Stimulated activated naive CD4-positive, alpha-beta T cell treated with Interleukin-2 at 50 U/mL for 16 hours (primary cell): ENCODE measurements around the gene CARD8.
"Not testable (repeated sequence)": the region's sequence is repeated elsewhere in the genome, so short reads cannot be mapped to it uniquely, and the experiment has no call there.

Source experiments
- DNase-seq: peaks from one replicate; lab custom pipeline; 2025; lab: John Stamatoyannopoulos, UW

The CARD8 gene

DNA sequence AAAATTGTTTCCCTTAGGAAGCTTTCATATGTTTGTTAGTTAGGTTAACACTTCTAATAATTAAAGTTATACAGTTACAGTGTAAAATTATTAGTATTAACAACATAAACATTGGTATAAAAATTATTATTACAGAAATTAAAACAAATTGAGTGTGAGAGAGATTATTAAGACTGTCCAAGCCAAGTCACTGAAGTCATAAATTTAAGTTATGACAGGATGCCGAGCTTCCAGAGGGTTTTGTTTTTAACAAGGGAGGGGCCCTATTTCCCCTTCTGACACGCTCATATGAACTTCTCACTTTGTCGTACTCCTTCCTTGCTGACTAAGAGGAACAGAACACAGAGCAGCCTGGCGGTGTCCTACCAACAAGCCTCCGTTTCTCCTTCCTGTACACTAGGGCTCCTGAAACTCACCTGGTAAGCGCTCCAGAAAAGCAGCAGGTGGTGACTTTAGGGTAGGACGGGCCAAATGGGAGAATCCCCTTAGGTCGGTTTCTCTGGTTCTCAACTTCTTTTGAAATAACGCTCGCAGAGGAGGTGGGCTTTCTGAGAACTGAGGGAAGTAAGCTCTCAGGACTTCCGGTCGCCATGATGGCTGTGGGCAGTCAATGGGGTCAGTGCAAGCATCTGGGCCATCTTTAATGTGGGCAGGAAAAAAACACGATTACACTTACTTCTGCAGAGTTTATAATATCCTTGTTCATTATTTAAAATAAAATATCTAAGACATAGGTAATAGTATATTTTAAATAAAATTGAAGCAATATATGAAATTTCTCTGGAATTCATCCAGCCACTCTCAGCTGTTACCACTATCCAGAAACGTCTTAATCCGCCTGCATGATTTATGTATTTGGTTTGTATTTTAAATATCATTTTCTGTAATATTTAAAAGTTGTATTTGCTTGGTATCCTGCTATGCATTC, at the start of gene CARD8:
CARD8 (minus strand) TSS at position 537 of the 928 bp plus-strand sequence. CDS start 14,892 bp downstream, outside the sequence.
- DNase-seq = peak; percentile 80

DNA sequence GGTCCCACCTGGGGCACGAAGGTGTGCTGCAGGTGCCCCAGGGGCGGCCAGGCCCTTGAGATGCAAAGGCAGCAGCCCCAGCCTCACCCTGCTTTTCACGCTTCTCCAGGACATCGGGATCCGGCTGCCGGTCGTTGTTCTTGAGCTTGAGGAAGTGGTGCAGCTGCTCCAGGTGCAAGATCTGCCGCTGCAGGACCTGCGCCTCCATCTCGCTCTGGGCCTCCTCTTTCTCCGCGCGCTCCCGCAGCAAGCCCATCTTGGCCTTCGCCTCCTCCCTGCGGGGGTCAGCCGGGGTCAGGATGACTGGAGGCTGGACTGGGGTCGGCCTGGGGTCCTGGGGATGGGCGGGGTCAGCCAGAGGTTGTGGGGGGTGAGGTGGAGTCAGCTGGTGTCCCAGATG, 48.2 kb upstream of the CARD8 start:
- no peak for DNase-seq

DNA sequence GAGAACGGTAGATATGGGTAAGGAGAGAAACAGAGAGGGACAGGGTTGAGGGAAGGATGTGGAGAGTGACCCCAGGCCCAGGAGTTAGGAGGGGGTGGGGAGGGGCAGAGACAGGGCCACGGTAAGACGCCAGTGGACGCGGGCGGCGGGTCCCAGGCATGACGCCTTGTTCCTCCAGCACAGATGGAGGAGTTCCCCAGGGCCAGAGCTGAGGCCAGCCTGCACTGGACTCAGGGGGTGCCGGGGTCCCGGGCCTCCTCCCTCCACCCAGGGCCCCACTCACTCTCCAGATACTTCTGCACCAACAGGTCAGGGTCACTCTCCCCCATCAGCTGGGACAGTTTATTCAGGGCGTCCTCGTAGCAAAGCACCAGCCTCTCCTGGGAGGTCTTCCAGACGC, 47.7 kb upstream of the CARD8 start:
- DNase-seq = no peak

DNA sequence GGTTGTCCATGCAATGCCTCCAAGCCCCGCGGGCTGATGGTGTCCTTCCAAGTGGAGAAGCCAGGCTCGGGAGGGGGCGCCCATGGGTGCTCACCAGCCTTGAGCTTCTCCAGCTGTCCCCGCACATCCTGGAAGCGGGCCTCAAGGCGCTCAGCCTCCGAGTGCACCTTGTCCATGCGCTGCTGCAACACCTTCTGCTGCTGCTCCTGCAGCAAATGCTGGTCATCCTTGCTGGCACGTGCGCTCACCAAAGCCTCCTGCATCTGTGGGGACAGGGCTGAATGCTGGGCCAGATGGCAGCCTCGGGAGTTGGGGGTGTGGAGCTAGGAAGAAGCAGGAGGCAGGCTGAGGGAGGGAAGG, 46.9 kb upstream of the CARD8 start:
- DNase-seq = no peak

DNA sequence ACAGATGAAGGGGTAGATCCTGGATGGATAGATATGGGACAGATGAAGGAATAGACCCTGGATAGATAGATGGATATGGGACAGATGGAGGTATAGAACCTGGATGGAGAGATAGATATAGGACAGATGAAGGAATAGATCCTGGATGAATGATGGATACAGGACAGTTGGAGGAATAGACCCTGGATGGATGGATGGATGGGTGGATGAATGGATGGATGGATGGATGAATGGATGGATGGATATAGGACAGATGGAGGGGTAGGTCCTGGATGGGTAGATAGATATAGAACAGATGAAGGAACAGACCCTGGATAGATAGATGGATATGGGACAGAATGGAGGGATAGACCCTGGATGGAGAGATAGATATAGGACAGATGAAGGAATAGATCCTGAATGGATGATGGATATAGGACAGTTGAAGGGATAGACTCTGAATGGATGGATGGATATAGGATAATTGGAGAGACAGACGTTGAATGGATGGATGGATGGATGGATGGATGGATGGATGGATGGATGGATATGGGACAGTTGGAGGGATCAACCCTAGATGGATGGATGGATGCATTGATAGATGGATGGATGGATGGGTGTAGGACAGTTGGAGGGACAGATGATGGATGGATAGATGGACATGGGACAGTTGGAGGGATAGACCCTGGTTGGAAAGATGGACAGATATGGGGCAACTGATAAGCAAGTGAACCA, 46.3 kb upstream of the CARD8 start:
- no peak for DNase-seq

- DNase-seq = no peak
These were observed 42.3 kb upstream of the CARD8 start for GRCh38 chr19:48297975-48298374.

DNA sequence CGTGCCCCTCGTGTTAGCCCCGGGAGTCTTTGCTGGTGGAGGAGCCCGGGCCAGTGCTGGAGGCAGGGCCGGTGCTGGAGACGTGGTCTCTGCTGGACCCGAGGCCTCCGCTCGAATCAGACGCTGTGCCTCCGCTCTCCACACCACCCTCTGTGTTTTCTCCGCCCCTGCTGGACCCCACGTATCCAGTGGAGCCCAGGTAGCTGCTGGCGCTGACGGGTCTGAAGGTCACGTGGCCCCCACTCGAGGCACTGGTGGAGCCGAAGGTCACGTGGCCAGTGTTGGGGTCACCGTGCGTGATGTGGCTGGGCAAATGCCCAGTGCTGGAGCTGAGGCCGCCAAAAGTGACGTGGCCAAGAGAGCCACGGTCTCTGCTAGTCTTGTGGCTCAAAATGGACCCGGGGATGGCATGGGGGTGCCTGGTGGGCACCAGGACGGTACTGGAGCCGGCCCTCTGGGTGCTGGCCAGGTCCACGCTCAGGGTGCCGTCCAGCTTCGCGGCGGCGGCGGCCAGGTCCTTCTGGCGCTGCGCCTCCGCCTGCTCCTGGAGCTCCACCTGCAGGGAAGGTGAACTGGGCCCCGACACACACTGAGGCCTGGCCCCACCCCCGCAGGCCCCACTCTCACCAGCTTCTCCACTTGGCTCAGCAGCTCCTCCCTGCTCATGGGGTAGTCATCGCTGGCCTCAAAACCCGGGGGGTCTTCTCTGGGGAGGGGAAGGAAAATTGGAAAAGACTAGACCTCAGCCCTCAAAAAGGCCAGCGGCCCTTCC, 41.4 kb upstream of the CARD8 start:
- no peak for DNase-seq

- no peak for DNase-seq
These were observed 39.7 kb upstream of the CARD8 start for GRCh38 chr19:48295458-48295857.

GRCh38 chr19:48292798-48293197, 37.1 kb upstream of the CARD8 start:
- no peak for DNase-seq

GRCh38 chr19:48291489-48291815, 35.7 kb upstream of the CARD8 start:
- not testable (repeated sequence) for DNase-seq

- peak; percentile 30 for DNase-seq
These were observed 35.2 kb upstream of the CARD8 start for GRCh38 chr19:48290771-48291488.

GRCh38 chr19:48290401-48290770, 34.7 kb upstream of the CARD8 start:
- no peak for DNase-seq

GRCh38 chr19:48287748-48288147, 32.0 kb upstream of the CARD8 start:
- DNase-seq = no peak

DNA sequence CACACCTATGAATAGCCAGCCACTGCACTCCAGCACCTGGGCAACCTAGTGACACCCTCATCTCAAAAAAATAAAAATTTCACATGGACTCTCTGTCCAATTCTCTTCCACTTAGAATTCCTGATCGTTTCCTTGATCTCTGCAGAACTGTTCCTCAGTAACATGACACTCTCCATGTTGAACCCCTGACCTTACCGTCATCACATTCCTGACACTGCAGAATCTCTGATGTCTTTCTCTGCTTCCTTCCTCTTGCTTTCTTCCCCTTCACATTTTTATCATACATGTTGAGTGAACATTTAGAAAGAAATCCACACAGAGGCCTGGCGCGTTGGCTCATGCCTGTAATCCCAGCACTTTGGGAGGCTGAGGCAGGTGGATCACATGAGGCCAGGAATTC, 29.2 kb upstream of the CARD8 start:
- no peak for DNase-seq

DNA sequence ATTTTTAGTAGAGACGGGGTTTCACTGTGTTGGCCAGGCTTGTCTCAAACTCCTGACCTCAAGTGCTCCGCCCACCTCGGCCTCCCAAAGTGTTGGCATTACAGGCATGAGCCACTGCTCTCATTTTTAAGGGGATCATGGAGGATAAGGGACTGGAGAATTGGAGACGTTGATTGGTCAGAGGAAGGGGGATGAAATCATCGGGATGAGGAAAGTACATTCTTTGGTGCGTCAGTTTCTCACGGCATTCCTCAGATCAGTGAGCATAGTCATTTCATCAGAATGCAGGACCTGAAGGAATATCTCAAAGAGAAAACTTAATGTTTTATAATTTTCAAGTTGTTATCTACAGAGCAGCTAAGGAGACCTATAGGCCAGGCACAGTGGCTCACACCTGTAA, 28.2 kb upstream of the CARD8 start:
- DNase-seq = no peak

DNA sequence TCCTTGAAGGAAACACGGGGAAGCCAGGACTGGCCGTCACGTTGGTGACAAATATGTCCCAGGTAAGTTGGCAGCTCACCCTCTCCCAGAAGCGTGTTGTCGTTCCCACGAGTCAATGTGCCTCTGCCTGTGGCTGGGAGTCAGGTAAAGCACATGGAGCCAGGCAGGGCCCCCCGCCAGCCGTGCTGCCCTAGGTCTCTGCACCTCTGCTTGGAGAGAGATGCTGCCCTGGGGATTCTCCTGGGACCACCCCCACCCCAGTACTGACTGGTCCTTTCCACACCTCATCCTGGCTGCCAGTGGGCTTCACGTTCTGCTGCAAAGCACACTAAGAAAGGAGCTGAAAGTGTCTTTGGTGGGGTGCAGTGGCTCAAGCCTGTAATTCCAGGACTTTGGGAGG, 24.0 kb upstream of the CARD8 start:
- DNase-seq = no peak

DNA sequence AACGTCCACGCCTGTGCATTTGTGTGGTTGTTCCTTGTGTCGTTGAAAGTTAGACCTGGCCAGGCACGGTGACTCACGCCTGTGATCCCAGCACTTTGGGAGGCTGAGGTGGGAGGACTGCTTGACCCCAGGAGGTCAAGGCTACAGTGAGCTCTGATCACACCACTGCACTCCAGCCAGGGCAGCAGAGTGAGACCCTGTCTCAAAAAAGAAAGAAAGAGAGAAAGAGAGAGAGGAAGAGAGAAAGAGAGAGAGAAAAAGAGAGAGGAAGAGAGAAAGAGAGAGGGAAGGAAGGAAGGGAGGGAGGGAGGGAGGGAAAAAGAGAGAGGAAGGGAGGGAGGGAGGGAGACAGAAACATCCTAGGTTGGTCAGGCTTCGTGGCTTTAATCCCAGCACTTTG, 19.2 kb upstream of the CARD8 start:
- DNase-seq = no peak

DNA sequence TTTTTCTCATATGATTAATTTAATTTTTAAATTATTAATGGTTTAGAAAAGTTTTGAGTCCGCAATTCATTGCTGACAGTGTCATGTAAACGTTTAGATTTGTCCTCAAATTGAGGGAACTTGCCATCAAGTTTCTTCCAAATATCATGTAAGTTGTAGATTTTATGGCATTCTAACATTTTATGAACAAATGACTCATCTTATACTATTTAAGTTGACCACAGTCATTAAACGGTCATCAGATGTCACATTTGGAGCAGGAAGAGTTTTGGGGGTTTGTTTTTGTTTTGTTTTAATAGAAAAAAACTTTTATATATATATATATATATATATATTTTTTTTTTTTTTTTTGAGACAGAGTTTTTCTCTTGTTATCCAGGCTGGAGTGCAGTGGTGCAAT, 18.5 kb upstream of the CARD8 start:
- DNase-seq = no peak

- DNase-seq = no peak
These were observed 15.9 kb upstream of the CARD8 start for GRCh38 chr19:48271531-48272151.

GRCh38 chr19:48269617-48270026, 13.9 kb upstream of the CARD8 start:
- not testable (repeated sequence) for DNase-seq

DNA sequence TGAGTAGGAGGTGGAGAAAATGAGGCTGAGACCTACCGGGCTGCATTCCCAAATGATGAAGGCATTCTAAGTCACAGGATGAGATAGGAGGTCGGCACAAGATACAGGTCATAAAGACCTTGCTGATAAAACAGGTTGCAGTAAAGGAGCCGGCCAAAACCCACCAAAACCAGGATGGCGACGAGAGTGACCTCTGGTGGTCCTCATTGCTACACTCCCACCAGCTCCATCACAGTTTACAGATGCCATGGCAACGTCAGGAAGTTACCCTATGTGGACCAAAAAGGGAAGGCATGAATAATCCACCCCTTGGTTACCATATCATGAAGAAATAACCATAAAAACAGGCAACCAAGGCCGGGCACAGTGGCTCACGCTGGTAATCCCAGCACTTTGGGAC, 9.6 kb upstream of the CARD8 start:
- not testable (repeated sequence) for DNase-seq

DNA sequence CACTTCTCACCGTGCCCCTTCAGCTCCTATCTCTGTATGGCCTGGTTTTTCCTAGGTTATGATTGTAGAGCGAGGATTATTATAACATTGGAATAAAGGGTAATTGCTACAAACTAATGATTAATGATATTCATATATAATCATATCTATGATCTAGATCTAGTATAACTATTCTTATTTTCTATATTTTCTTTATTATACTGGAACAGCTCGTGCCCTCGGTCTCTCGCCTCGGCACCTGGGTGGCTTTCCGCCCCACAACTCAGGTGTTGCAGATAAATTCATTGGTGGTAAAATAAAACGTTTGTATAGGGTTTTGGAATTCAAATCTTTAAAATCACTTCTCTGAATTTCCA, 4.6 kb upstream of the CARD8 start:
- DNase-seq = not testable (repeated sequence)
